Activated naive CD4-positive, alpha-beta T cell treated with anti-CD3 and anti-CD28 coated beads, Interleukin-2, amount 50 U/mL, for 72 hours (primary cell): Measurements from ENCODE around the gene AFAP1L2. TPM values are rescaled to one million over a fixed set of nuclear protein-coding genes. Genes with fewer than 3 reads are reported as not detected.

ENCODE experiments used
- ATAC-seq, 2 donors: fragments of 150-1000 bp; cut with Tn5 transposase; 2 replicates each; pipeline ENCODE4 v1.10.0; 2021; ENCODE audit warnings: mild to moderate bottlenecking in 2 of 2, moderate library complexity in 2 of 2
- DNase-seq, 2 donors: peaks; one replicate each; pipeline ENCODE4 v3.0.0; 2021 to 2022; ENCODE audit warnings: low spot score in 2 of 2
- H3K27ac Mint-ChIP-seq, 2 donors: one replicate each; pipeline ENCODE4 v1.8.0; 2022; ENCODE audit warnings: mild to moderate bottlenecking in 2 of 2, mixed read lengths in 2 of 2
- H3K36me3 Mint-ChIP-seq, 2 donors: one replicate each; pipeline ENCODE4 v1.8.0; 2022; ENCODE audit warnings: mixed read lengths in 2 of 2
- H3K9me3 Mint-ChIP-seq, 2 donors: one replicate each; pipeline ENCODE4 v1.8.0; 2022; ENCODE audit warnings: mixed read lengths in 2 of 2
- total RNA-seq, 2 donors: library from RNA; stranded (reverse); gene quantifications; one replicate each; pipeline ENCODE4 v1.2.3, GENCODE V29; 2022

The AFAP1L2 gene
- total RNA-seq, 2 donors from 2014 or later: 0.98 to 2.7 TPM

DNA sequence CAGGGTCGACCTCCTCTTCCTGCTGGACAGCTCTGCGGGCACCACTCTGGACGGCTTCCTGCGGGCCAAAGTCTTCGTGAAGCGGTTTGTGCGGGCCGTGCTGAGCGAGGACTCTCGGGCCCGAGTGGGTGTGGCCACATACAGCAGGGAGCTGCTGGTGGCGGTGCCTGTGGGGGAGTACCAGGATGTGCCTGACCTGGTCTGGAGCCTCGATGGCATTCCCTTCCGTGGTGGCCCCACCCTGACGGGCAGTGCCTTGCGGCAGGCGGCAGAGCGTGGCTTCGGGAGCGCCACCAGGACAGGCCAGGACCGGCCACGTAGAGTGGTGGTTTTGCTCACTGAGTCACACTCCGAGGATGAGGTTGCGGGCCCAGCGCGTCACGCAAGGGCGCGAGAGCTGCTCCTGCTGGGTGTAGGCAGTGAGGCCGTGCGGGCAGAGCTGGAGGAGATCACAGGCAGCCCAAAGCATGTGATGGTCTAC lies 118.3 kb downstream of the AFAP1L2 start:
- no peak for ATAC-seq
- Mint-ChIP-seq H3K36me3 (no peaks in the 10 kb centered on the region), H3K9me3 (no peaks in the 10 kb centered on the region), H3K27ac (no peak overlapping the region)
- DNase-seq: no peak

DNA sequence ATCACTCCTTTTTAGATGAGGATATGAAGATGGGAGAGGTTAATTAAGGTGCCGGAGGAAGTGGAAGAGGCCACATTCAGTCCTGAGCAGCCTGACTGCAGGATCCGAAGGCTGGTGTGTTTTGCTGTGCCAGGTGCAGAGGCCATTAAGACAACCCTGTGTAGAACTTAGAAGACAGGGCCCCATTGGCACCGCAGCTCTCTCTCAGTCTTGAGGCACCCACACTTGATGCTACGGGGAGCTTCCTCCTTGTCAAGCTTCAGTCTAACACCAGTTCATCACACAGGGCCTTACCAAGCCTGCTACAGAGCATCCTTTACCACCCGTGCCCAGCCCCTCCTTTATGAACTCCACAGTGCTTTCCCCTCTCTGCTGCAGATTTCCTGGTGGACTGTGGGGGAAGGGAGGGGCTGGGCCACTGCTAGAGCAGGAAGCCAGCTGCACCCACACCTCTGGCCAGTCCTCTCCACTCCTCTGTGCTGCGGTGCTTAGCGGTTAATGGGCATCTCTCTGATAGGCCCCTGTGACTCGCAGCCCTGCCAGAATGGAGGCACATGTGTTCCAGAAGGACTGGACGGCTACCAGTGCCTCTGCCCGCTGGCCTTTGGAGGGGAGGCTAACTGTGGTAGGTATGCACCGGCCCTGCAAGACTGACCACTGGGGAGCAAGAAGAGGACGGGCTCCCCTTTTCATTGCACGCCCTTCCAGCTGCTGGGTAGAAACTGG lies 119.8 kb downstream of the AFAP1L2 start:
- no peak for DNase-seq

DNA sequence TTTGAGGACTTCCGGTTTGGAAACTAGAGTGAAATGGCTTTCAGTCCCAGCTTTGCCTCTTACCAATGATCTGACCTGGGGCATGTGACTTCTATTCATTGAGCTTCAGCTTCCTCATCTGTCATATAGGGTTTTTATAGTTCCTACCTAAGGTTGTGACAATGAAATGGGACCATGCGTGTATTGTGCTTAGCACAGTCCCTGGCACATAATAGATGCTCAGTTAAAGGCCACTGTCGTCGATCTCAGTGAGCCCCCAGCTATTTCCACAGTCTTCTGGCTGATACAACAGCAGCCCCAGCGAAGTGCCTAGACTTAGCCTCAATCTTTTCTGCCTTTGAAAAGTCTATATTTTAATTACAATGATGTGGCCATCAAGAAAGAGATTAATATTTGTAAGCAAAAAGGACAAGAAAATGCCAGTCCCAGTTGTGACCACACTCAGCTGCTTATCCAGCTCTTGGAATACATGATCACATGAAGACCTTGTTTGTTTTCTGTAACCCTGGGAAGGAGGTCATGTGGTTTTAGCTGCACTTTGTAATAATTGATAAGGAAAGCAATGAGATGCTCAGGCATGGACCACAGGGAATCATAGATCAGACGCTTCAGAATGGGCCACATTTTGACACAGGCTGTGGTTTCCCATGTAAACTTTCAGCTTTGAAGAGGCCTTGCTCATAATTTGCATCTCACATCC lies 120.6 kb downstream of the AFAP1L2 start:
- Mint-ChIP-seq H3K27ac (no peak overlapping the region), H3K36me3 (no peaks in the 10 kb centered on the region), H3K9me3 (no peaks in the 10 kb centered on the region)
- DNase-seq: no peak
- no peak for ATAC-seq

More for the DNA sequence above, 119.8 kb downstream of the AFAP1L2 start:
- Mint-ChIP-seq H3K27ac (no peak overlapping the region), H3K36me3 (no peaks in the 10 kb centered on the region), H3K9me3 (no peaks in the 10 kb centered on the region)
- ATAC-seq: no peak

- ATAC-seq: no peak
Measured at GRCh38 chr10:114283091-114283490, 121.2 kb downstream of the AFAP1L2 start.

GRCh38 chr10:114282526-114282925 lies 121.8 kb downstream of the AFAP1L2 start:
- no peak for ATAC-seq
- no peak for DNase-seq
- Mint-ChIP-seq H3K27ac (no peak overlapping the region), H3K36me3 (no peaks in the 10 kb centered on the region), H3K9me3 (no peaks in the 10 kb centered on the region)

More at GRCh38 chr10:114283091-114283490, 121.2 kb downstream of the AFAP1L2 start:
- no peak for DNase-seq
- H3K27ac Mint-ChIP-seq: no peak overlapping the region
- no peaks in the 10 kb centered on the region for H3K9me3 Mint-ChIP-seq
- no peaks in the 10 kb centered on the region for H3K36me3 Mint-ChIP-seq

DNA sequence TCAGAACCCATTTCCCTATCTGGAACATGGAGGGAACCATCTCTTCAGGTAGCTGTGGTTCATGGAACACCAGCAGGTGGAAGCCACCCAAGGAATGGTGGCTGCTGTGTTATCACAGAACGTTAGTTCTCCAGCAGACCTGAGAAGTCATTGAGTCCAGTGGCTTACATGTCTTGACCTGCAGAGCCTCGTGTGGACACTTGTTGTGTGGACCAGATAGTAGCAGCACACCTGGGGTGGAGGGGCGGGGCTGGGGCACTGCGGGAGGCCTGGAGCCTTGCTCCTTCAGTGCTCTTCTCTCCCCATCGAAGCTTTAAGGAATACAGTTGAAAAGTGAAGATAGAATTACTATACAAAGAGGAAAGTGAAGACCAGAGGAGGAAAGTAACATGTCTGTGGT lies 122.8 kb downstream of the AFAP1L2 start:
- H3K9me3 Mint-ChIP-seq: no peaks in the 10 kb centered on the region
- no peaks in the 10 kb centered on the region for H3K36me3 Mint-ChIP-seq
- ATAC-seq (no peak), DNase-seq (no peak)
- no peak overlapping the region for H3K27ac Mint-ChIP-seq

DNA sequence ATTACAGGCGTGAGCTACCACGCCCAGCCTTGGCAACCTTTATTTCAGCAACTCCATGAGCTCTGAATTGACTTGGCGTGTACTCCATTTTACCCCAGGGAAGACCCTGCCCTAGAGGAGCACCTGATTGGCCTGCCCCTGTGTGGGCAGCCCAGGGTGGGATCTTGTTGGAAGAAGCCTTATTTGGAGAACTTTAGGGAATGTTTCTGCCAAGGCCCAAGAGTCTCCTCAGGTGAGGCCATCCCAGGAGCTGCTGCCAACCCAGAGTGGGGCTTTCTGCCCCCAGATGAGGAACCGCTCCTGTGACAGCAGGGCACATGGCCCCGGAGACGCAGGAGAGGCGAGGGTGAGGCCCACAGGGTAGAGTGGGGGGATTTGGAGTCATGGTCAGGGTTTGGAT lies 123.3 kb downstream of the AFAP1L2 start:
- Mint-ChIP-seq H3K9me3 (no peaks in the 10 kb centered on the region), H3K27ac (no peak overlapping the region), H3K36me3 (no peaks in the 10 kb centered on the region)
- ATAC-seq: no peak
- no peak for DNase-seq

DNA sequence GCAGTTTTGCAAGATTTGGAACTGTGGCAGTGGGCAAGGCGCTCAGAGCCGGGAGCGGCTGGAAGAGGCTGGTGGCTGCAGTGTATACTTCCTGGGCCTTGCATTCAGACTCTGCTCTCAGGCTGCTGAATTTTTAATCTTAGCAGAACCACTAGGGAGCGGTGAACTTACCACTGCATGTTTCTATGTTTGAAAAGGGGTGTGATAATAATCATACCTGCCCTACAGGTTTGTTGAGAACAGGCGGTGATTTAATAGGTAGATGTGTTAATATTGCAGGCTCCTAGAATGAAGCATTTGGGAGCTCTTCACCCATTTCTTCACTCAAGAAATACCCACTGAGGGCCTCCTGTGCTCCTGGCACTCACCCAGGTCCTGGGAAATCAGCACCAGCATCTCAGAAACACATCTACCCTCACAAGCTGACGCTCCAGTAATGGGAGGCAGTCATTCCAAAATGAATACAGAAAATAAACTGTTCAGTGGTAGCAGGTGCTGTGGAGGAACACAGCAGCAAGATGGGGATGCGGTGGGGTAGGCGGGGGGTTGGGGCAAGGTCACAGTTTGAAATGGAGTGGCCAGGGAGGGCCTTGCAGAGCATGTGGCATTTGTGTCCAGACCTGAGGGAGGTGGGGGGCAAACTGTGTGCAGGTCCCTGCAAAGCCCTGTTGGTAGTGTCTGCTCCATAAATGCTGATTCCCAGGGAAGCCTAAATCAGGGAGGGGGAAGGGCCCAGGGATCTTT lies 124.2 kb downstream of the AFAP1L2 start:
- Mint-ChIP-seq H3K36me3 (no peaks in the 10 kb centered on the region), H3K9me3 (no peaks in the 10 kb centered on the region), H3K27ac (no peak overlapping the region)
- DNase-seq (no peak), ATAC-seq (no peak)

DNA sequence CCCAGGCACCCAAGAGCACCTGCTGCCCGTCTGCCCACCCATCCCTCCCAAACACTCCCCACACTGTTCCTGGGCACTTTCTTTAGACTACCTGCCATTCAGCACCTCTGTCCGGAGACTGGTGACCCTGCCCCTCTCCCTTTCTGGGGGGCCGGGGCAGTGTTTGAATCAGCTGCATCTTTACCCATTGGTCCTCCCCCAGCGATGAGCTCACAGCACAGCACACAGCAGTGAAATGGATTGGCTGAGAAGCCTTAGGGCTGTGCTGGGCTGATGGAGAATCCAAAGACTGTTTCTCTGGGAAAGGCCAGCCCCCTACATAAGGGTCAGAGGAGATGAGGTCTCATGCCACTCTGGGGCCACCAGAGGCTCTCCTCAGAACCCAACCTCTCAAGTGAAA lies 125.0 kb downstream of the AFAP1L2 start:
- Mint-ChIP-seq H3K27ac (no peak overlapping the region), H3K36me3 (no peaks in the 10 kb centered on the region), H3K9me3 (no peaks in the 10 kb centered on the region)
- ATAC-seq: no peak
- no peak for DNase-seq

- no peaks in the 10 kb centered on the region for H3K36me3 Mint-ChIP-seq
- ATAC-seq: no peak
- DNase-seq: no peak
- H3K9me3 Mint-ChIP-seq: no peaks in the 10 kb centered on the region
- no peak overlapping the region for H3K27ac Mint-ChIP-seq
Measured at GRCh38 chr10:114278884-114279191, 125.5 kb downstream of the AFAP1L2 start.

- no peaks in the 10 kb centered on the region for H3K9me3 Mint-ChIP-seq
- H3K27ac Mint-ChIP-seq: no peak overlapping the region
- no peak for DNase-seq
- no peaks in the 10 kb centered on the region for H3K36me3 Mint-ChIP-seq
- no peak for ATAC-seq
Measured at GRCh38 chr10:114278140-114278883, 126.0 kb downstream of the AFAP1L2 start.

DNA sequence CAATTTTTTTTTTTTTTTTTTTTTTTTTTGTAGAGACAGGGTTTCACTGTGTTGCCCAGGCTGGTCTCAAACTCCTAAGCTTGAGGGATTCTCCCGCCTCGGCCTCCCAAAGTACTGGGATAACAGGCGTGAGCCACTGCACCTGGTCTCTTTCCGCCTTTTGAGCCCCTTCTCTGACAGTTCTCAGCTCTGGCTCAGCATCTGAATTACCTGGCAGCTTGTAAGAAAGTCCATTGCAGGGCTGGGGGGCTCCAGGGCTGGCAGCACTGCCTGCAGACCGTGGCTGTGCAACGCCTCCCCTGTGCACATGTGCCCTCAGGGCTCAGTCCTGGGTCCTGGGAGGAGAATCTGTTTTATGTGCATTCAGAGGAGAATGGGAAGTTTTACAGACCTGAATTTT lies 127.6 kb downstream of the AFAP1L2 start:
- Mint-ChIP-seq H3K27ac (no peak overlapping the region), H3K36me3 (no peaks in the 10 kb centered on the region), H3K9me3 (no peaks in the 10 kb centered on the region)
- DNase-seq (no peak), ATAC-seq (no peak)

DNA sequence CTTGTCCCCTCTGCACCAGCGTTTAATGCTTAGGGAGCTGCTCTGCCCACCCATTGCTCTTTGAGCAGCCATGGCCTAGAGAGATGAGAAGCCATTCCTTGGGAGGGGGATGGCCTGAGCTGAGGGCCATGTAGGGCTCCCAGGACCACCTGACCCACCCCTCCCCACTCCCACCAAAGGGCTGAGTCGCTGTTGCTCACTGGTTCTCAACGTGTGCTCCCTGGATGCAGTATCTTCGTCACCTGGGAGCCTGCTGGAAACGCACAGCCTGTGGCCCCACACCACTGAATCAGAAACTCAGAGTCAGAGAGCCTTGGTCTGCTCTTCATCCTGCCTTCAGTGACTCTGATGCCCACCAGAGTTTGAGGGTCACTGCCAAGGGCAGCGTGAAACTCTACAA lies 128.2 kb downstream of the AFAP1L2 start:
- no peaks in the 10 kb centered on the region for H3K36me3 Mint-ChIP-seq
- H3K9me3 Mint-ChIP-seq: no peaks in the 10 kb centered on the region
- no peak overlapping the region for H3K27ac Mint-ChIP-seq
- ATAC-seq (no peak), DNase-seq (no peak)

GRCh38 chr10:114274616-114275453 lies 129.5 kb downstream of the AFAP1L2 start:
- no peak for ATAC-seq
- Mint-ChIP-seq H3K9me3 (no peaks in the 10 kb centered on the region), H3K36me3 (no peaks in the 10 kb centered on the region), H3K27ac (no peak overlapping the region)
- no peak for DNase-seq

GRCh38 chr10:114273910-114274309 lies 130.4 kb downstream of the AFAP1L2 start:
- Mint-ChIP-seq H3K27ac (no peak overlapping the region), H3K36me3 (no peaks in the 10 kb centered on the region), H3K9me3 (no peaks in the 10 kb centered on the region)
- ATAC-seq (no peak), DNase-seq (no peak)

DNA sequence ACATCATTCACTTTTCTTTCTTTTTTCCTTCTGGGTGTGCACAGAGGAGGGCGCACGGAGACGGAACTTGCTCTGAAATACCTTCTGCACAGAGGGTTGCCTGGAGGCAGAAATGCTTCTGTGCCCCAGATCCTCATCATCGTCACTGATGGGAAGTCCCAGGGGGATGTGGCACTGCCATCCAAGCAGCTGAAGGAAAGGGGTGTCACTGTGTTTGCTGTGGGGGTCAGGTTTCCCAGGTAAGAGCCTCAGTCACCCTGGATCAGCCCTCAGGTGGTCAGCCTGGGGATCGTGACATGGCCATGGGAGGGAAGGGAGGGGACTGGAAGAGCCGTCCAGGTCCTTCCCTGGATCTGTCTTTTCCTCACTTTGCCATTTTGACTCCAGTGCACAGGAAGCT lies 131.6 kb downstream of the AFAP1L2 start:
- ATAC-seq (no peak), DNase-seq (no peak)
- no peak overlapping the region for H3K27ac Mint-ChIP-seq
- no peaks in the 10 kb centered on the region for H3K9me3 Mint-ChIP-seq
- H3K36me3 Mint-ChIP-seq: no peaks in the 10 kb centered on the region
